NCI-H2171 (cell line): ENCODE data around the gene TMEM272.
A peak's percentile ranks its signal among the peaks of the same experiment; 100 is the strongest.

Source experiments
- DNase-seq: peaks from one replicate; lab custom pipeline; 2025; lab: John Stamatoyannopoulos, UW

Gene TMEM272

DNA sequence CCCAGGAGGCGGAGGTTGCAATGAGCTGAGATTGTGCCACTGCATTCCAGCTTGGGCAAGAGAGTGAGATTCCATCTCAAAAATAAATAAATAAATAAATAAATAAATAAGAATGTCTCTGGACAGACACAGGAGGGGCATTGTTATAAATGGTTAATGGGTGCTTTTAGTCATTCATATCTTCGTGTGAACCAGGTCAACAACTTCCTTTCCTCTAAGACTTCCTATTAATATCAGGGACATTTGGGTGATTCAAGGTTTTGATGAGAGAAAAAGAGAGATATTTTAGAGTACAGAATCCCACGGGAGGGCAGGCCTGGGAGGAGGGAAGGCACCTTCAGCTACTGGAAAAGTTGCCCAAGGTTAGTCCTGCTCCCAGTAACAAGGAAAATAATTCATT, 64.9 kb downstream of the TMEM272 start:
- no peak for DNase-seq

DNA sequence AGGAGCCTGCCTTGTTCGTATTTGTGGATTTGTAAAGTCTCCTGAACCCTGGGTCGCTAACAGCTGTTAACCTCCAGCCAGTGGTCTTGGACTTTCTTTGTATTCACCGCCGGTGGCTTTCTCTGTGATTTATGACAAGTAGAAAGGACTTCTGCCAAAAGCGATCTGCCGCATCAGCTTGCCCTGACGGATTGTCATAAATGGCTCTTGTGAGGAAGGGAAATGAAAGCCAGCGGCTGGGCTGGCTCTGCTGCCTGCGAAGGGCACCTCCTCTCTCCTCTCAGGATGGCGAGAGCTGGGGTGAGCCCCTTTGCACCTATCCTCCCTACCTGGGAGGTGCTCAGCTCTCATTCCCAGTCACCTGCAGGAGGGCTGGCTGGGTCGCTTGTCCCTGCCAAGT, 66.6 kb downstream of the TMEM272 start:
- no peak for DNase-seq

GRCh38 chr13:51777921-51778320, 67.1 kb downstream of the TMEM272 start:
- DNase-seq = no peak

GRCh38 chr13:51776179-51776578, 68.8 kb downstream of the TMEM272 start:
- DNase-seq = peak; percentile 19

GRCh38 chr13:51773515-51773914, 71.5 kb downstream of the TMEM272 start:
- DNase-seq = no peak

GRCh38 chr13:51772781-51773180, 72.2 kb downstream of the TMEM272 start:
- no peak for DNase-seq

DNA sequence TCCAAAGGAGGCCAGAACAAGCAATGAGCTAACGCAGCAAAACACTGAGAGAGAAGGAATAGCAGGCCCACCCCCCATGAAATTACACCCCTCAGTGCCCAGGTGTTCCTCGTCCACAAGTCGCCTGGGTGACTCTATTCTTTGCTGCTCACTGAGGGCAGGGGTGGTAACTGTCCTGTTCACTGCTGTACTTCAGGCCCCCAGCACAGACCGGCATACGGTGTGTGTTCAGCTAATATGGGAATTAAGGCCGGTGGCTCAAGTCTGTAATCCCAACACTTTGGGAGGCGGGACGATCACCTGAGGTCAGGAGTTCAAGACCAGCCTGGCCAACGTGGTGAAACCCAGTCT, 72.9 kb downstream of the TMEM272 start:
- no peak for DNase-seq

GRCh38 chr13:51771418-51772104, 73.4 kb downstream of the TMEM272 start:
- DNase-seq = no peak

GRCh38 chr13:51770681-51771417, 74.1 kb downstream of the TMEM272 start:
- no peak for DNase-seq

DNA sequence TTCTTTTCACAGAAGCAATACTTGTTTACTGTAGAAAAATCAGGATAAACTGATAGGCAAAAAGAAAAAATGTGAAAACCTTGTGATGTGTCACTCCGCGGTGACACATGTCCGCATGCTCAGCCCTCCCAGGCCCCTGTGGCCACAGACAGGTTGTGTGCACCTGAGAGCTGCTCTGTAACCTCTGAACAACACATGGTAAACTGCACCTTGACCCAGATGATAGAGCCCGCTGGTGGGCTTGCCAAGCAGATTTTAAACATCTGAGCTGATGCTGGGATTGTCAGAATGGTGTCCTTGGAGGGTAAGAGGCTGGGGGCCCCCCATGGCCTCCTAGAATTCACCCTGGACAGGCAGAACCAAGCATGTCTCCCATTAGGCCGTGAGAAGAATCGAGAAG, 74.8 kb downstream of the TMEM272 start:
- no peak for DNase-seq

GRCh38 chr13:51769455-51770127, 75.4 kb downstream of the TMEM272 start:
- no peak for DNase-seq

DNA sequence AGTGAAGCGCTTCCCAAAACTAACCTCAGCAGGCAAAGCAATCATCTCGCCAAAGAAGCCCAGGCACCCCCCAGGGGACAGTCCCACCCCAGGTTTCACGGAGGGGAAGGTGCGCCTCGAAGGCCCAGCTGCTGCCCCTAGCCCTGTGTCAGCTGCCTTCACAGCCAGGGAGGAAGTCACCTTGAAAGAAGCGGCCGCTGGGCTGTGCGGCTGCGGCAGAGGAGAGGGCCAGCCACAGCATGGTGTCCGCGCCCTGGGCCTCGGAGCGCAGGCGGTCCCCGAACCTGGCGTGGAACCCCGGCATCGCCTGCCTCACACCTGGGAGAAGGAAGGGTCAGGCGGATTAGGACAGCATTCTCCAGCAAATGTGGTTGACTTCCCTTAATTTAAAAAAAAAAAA, 76.0 kb downstream of the TMEM272 start:
- DNase-seq = no peak

DNA sequence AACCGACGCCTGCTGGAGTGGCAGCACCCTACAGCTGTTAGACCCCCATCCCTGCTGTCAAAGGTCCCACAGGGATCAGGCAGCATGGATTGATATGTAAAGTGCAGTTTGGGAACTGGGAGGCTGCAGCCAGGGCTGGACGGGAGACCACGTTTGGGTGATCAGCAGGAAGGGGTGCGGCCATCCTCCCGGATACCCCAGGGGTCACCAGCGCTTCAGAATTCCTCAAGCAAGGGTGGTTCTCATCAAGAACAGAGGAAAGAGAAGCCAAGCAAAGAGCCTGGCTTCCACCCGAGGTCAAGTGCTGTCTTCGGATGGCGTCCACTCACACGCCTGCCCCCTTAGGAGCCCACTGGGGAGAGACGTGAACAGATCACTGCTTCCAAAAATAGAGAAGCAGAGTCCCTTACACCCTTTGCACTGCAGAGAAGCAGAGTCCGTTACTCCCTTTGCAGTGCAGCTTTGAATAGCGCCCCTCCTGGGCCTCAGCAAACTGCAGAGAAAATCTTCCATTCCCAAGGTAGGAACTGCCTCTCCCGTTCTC, 76.5 kb downstream of the TMEM272 start:
- no peak for DNase-seq

GRCh38 chr13:51767100-51767499, 77.9 kb downstream of the TMEM272 start:
- no peak for DNase-seq

DNA sequence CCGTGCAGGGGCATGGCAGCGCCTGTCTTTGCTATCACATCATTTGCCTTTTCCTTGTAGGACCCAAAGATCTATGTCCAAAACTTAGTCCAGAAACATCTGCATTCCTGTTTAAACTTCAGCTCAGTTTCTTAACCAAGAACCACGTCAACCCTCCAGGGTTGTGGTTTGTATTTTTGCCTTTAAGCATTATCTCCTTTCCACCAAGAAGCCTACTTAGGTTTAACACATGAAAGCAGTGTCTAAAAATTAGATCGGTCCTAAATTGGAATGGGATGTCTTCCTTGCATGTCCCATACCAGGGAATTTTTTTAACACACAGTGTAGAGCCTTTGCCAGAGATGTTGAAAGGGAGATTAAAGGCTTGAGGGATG, 79.8 kb downstream of the TMEM272 start:
- DNase-seq = no peak

DNA sequence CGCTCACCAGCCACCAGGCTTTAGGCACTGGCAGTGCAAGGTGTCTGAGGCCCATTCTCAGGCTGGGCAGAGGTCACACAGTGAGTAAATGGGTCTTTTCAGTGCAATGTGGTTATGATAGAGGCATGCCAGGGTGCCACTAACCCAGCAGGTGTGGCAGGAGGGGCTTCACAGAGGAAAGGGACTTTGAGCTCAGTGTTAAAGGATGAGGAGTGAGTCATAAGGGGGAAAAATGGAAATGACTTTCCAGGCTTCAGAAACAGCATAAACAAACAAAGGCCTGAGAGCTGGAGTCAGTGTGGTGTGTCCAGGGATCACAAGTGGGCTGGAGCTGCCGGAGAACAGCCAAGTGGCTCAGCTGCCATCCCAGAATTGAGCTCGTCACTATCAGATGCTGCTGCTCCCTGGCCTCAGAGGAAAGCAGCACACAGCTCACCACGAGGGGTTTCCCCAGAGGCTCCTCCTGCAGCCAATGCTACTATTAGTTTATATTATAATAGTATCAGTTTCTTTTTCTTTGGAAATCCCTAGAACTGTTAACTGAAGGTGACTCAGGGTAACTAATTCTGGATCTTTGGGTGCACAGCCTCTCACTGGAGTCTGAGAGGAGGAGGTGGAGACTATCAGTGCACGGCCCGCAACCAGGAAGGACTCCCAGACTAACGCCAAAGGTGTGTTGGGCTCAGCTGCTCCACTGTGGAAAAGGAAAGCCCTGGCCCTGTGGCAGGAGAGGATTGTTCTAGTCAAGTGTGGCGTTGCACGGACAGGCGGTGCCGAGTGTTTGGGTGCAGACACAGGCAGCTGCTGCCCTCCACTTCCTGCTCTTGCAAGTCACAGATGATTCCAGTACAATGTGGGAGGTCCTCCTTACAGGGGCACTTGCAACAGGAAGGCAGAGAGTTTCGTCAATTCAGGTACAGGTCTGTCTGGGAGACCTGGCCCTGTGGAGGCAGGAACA, 80.5 kb downstream of the TMEM272 start:
- no peak for DNase-seq

DNA sequence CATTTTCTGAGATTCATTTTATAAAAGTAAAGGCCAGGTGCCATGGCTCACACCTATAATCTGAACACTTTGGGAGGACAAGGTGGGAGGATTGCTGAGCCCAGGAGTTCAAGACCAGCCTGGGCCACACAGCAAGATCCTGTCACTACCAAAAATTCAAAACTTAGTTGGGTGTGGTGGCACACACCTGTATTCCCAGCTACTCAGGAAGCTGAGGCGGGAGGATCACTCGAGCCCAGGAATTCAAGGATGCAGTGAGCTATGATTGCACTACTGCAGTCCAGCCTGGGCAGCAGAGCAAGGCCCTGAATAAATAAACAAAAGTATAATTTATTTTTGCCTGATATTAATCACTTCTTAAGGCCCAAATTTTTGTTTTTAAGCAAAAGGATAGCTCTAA, 81.5 kb downstream of the TMEM272 start:
- DNase-seq = no peak
